Omental fat pad (tissue), 4 donors: ENCODE data around the gene PTPN4. TPM values are rescaled to one million over a fixed set of nuclear protein-coding genes. Genes with fewer than 3 reads are reported as not detected.

Experiments
- ATAC-seq: fragments of 150-250 bp; one replicate; pipeline ENCODE4 v1.9.1; 2016; ENCODE audit warnings: mild to moderate bottlenecking, moderate library complexity; ENCODE audit not compliant: low FRiP score
- DNase-seq: peaks from one replicate; pipeline ENCODE4 v3.0.0-alpha.2; 2019; ENCODE audit warnings: low spot score
- total RNA-seq, 4 donors: library from RNA; depleted of rRNA; stranded (reverse); fragments of >200 nt; gene quantifications; one replicate each; pipeline ENCODE4 v1.1.0, GENCODE V29; 2016
- TF ChIP-seq, protein P1 (sequence below), 3 donors: fragments of 450-650 bp; IDR thresholded peaks; one replicate each; pipeline ENCODE4 v1.5.1; 2016 to 2017; ENCODE audit warnings: antibody characterized with exemption in 3 of 3, mild to moderate bottlenecking in 3 of 3, moderate library complexity in 2 of 3

The PTPN4 gene
- total RNA-seq, 4 donors from 2014 or later, result 20.2 to 41.0 (median 30.5) TPM

DNA sequence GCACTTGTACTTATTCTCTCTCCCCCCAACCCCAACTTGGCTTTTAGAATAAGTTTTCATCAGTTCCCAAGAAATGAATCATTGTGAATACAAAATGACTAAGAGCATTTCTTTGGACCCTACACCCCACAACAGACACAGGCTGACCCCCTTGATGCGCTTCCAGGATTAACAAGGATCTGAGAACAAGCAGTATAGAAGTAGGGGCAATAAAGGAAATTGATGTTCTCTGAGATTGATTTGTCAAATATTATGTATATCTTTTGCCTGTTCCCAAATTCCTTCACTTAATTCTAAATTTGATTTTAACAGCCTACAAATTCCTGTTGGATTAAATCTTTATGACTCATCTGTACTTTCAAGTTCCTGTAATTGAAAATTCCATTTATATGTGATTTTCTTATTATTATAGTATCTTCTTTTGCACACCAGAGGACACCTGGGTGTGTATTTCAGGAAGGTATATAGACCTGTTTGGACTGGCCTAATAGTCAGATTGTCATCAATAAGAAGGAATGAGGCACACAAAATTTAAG lies 10.2 kb upstream of the PTPN4 start:
- TF ChIP-seq, protein P1, sequence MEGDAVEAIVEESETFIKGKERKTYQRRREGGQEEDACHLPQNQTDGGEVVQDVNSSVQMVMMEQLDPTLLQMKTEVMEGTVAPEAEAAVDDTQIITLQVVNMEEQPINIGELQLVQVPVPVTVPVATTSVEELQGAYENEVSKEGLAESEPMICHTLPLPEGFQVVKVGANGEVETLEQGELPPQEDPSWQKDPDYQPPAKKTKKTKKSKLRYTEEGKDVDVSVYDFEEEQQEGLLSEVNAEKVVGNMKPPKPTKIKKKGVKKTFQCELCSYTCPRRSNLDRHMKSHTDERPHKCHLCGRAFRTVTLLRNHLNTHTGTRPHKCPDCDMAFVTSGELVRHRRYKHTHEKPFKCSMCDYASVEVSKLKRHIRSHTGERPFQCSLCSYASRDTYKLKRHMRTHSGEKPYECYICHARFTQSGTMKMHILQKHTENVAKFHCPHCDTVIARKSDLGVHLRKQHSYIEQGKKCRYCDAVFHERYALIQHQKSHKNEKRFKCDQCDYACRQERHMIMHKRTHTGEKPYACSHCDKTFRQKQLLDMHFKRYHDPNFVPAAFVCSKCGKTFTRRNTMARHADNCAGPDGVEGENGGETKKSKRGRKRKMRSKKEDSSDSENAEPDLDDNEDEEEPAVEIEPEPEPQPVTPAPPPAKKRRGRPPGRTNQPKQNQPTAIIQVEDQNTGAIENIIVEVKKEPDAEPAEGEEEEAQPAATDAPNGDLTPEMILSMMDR (IDR thresholded peaks at IDR 0.05), result no peak
- no peak for DNase-seq
- ATAC-seq, result no peak

DNA sequence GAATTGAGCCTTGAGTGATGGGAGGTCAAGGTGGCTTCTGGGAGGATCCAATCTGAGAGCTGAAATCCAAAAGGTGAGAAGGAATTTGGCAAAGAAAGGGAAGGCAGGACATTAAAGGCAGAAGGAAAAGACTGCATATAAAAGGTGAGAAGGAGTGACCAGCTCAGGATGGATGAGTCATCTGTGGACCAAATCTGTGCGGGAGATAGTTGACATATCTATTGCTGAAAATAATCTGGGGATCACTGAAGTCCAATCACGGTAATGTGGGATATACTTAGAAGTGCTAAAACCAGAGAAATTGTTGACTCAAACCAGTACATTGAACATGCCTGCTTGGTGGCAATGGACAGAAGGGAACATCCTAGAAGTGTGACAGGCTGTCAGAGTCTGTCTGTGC lies 8.0 kb upstream of the PTPN4 start:
- TF ChIP-seq, protein P1 (IDR thresholded peaks at IDR 0.05), result no peak
- DNase-seq, result no peak
- ATAC-seq, result no peak

DNA sequence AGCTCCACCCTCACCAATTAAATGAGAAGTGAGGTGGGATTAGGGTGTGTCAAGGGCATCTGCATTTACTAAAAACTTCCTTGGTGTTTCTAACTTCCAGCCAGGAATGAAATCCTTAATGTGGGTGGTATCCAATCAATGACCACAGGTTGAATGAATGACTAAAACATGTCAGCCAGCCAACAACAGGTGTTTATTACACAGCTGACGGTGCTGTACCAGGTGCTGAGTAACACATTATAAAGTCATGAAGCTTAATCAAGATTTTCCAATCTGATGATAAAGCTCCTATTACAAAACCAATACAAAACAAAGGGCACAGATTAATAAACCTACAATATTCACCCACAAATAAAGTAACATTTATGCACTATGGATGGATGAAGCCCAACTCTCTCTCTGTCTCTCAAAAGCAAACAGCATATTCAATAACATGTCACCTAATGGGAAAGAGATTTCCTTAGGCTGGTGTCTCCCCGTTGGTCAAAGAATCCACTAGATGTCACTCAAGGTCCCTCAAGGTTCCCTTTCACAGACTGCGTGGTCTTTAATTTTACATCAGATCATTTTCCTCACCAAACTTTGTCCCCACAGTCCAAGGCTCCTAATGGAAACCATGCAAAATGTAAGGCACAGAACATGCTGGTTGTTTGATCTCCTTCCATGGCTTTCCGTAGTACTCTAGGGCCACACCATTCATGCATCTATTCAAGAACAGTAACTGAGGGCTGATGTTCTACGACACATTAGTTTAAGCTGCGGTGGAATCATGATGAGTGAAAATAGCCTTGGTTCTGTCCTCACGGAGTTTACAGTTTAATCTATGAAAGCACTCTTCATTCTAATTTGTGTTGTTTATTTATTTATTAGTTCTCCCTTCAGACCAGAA lies 6.4 kb upstream of the PTPN4 start:
- no peak for DNase-seq
- no peak for ATAC-seq
- TF ChIP-seq, protein P1 (IDR thresholded peaks at IDR 0.05), result no peak

DNA sequence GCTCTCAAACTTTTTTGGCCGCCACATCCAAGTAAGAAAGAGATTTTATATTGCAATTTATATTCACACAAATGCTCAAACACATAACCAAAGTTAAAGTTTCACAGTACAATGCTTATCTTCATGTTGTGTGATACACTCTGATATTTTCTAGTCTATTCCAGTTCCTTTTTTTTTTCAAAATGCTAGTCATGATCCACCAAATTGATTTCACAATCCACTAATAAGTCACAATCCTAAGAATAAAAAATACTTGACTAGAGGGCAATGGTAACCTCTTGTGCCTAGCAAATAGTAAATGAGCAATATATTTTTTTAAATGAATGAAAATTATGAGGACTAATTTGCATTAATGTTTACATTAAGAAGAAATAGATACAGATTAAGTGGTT lies 5.8 kb upstream of the PTPN4 start:
- TF ChIP-seq, protein P1 (IDR thresholded peaks at IDR 0.05), result no peak
- ATAC-seq, result no peak
- DNase-seq, result no peak

DNA sequence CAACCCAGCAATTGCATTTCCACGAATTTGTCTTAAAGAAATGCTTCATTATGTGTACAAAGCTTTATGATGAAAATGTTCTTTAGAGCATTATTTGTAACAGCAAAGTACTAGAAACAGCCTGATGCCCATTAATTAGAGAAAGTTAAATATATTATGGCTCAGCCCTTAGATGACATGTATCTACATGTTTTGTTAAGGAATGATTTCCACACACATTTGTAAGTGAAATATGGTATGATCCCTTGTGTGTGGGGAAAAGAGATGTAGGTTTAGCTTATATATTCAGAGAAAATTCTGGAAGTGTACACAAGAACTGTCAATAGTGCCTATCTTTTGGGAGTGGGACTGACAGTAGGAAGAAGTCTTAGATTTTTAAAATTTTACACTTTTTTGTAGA lies 3.8 kb upstream of the PTPN4 start:
- ATAC-seq, result no peak
- DNase-seq, result no peak
- TF ChIP-seq, protein P1 (IDR thresholded peaks at IDR 0.05), result no peak

DNA sequence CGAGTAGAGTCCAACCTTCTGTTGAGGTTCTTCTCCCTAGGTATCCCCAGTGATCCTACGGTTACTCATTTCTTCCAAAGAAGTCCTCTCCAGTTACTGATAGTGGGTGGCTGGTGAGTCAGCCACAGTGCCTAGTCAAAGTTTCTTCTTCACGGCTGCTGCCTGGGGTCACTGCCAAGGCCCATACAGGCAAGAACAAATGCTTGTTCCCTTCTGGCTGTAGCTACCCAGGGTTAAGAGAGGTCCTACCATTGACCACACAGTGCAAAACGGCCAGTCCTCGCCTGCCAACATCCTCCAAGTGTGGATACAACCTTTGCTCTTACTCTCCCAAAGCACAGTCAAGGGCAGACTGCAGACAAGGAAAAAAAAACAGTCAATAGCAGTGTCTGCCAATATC lies 2.9 kb upstream of the PTPN4 start:
- TF ChIP-seq, protein P1 (IDR thresholded peaks at IDR 0.05), result no peak
- ATAC-seq (peak; percentile 4), DNase-seq (no peak)
